Neuronal stem cell (in vitro differentiated cells): ENCODE data around the gene XAGE1B.
"Not testable (repeated sequence)": the region's sequence is repeated elsewhere in the genome, so short reads cannot be mapped to it uniquely, and the experiment has no call there.

ENCODE experiments used
- DNase-seq: peaks from one replicate; pipeline ENCODE4 v3.0.0-alpha.2; 2013; ENCODE audit warnings: low spot score
- H2AFZ ChIP-seq: one replicate; pipeline ENCODE4 v1.6.1; 2013; ENCODE audit warnings: mild to moderate bottlenecking, low read length, inconsistent platforms
- H2AK5ac ChIP-seq: 2 replicates; pipeline ENCODE4 v1.6.1; 2013; ENCODE audit warnings: low read depth, mild to moderate bottlenecking, inconsistent platforms, low read length, moderate library complexity, mixed read lengths
- H2BK120ac ChIP-seq: 2 replicates; pipeline ENCODE4 v1.6.1; 2013; ENCODE audit warnings: low read depth, mild to moderate bottlenecking, inconsistent platforms, low read length, moderate library complexity, mixed read lengths
- H2BK12ac ChIP-seq: one replicate; pipeline ENCODE4 v1.6.1; 2013; ENCODE audit warnings: low read length, inconsistent platforms
- H2BK15ac ChIP-seq: 2 replicates; pipeline ENCODE4 v1.6.1; 2013; ENCODE audit warnings: mild to moderate bottlenecking, low read length, inconsistent platforms, mixed read lengths
- H2BK5ac ChIP-seq: one replicate; pipeline ENCODE4 v1.6.1; 2013; ENCODE audit warnings: inconsistent platforms, mild to moderate bottlenecking, low read length, moderate library complexity
- H3K14ac ChIP-seq: one replicate; pipeline ENCODE4 v1.6.1; 2013; ENCODE audit warnings: low read length, inconsistent platforms
- H3K18ac ChIP-seq: 2 replicates; pipeline ENCODE4 v1.6.1; 2013; ENCODE audit warnings: low read length, inconsistent platforms
- H3K23ac ChIP-seq: 2 replicates; pipeline ENCODE4 v1.6.1; 2013; ENCODE audit warnings: low read depth, mild to moderate bottlenecking, mixed read lengths, low read length, inconsistent platforms; ENCODE audit not compliant: poor library complexity
- H3K27ac ChIP-seq: replicated peaks from 3 replicates; pipeline ENCODE4 v1.5.1; 2013; ENCODE audit warnings: low read length, inconsistent platforms
- H3K27me3 ChIP-seq, 3 experiments: 2 replicates each; pipeline ENCODE4 v1.6.1; 2013; ENCODE audit warnings: low read length in 3 of 3, mild to moderate bottlenecking in 2 of 3, inconsistent platforms in 1 of 3, low read depth in 1 of 3, mixed read lengths in 1 of 3, moderate library complexity in 1 of 3; ENCODE audit not compliant: control insufficient read depth in 3 of 3, insufficient read depth in 3 of 3
- H3K36me3 ChIP-seq, 2 donors: replicated peaks in 1 of 2; 2 replicates each; pipeline ENCODE4 v1.6.1; 2013; ENCODE audit warnings: low read length in 2 of 2; ENCODE audit not compliant: control insufficient read depth in 2 of 2, insufficient read depth in 2 of 2
- H3K4ac ChIP-seq: 2 replicates; pipeline ENCODE4 v1.6.1; 2013; ENCODE audit warnings: inconsistent platforms, mild to moderate bottlenecking, low read length, moderate library complexity
- H3K4me1 ChIP-seq, 2 donors: 1 replicate in 1 of 2; 2 replicates in 1 of 2; pipeline ENCODE4 v1.6.1; 2013; ENCODE audit warnings: low read length in 2 of 2, low read depth in 1 of 2; ENCODE audit not compliant: control insufficient read depth in 2 of 2, insufficient read depth in 1 of 2
- H3K4me2 ChIP-seq: one replicate; pipeline ENCODE4 v1.6.1; 2013; ENCODE audit warnings: mild to moderate bottlenecking, low read length, inconsistent platforms; ENCODE audit not compliant: insufficient read depth, poor library complexity, severe bottlenecking
- H3K4me3 ChIP-seq, 2 donors: 2 replicates each; pipeline ENCODE4 v1.5.1; 2013; ENCODE audit warnings: low read length in 2 of 2, mild to moderate bottlenecking in 2 of 2, inconsistent platforms in 1 of 2, moderate library complexity in 1 of 2
- H3K79me1 ChIP-seq: one replicate; pipeline ENCODE4 v1.6.1; 2013; ENCODE audit warnings: low read depth, mild to moderate bottlenecking, inconsistent platforms, low read length, moderate library complexity
- H3K9ac ChIP-seq: one replicate; pipeline ENCODE4 v1.6.1; 2013; ENCODE audit warnings: mild to moderate bottlenecking, low read depth, low read length, inconsistent platforms; ENCODE audit not compliant: poor library complexity
- H3K9me3 ChIP-seq, 2 donors: replicated peaks in 1 of 2; 2 replicates each; pipeline versions ENCODE3 to v1.6.1; 2013; ENCODE audit warnings: low read length in 2 of 2, mild to moderate bottlenecking in 2 of 2, inconsistent platforms in 1 of 2, low read depth in 1 of 2, mixed read lengths in 1 of 2, moderate library complexity in 1 of 2; ENCODE audit not compliant: control insufficient read depth in 2 of 2, insufficient read depth in 1 of 2
- H4K8ac ChIP-seq: one replicate; pipeline ENCODE4 v1.6.1; 2013; ENCODE audit warnings: low read depth, mild to moderate bottlenecking, inconsistent platforms, low read length, moderate library complexity
- H4K91ac ChIP-seq: one replicate; pipeline ENCODE4 v1.6.1; 2013; ENCODE audit warnings: low read length, low read depth, mild to moderate bottlenecking, inconsistent platforms; ENCODE audit not compliant: poor library complexity
- WGBS, 2 donors: extraction: QIAGEN DNeasy Blood & Tissue Kit; methylation state at CpG; one replicate each; pipeline ENCODE4 v1.1.7; 2013; ENCODE audit warnings: missing lambda C conversion rate in 2 of 2, mixed read lengths in 1 of 2; ENCODE audit not compliant: insufficient read length in 2 of 2, insufficient replicate concordance in 1 of 2; ENCODE audit errors: extremely low coverage in 2 of 2; 5-methylcytosine and 5-hydroxymethylcytosine counted together

Gene XAGE1B

GRCh38 chrX:52541051-52541450 lies 24.2 kb upstream of the XAGE1B start:
- H2BK12ac ChIP-seq, H3K4me2 ChIP-seq, H3K9ac ChIP-seq, H3K9me3 ChIP-seq, H2BK120ac ChIP-seq, H2BK15ac ChIP-seq, H3K79me1 ChIP-seq, H4K8ac ChIP-seq, H3K27me3 ChIP-seq, H3K27ac ChIP-seq, DNase-seq, H3K4me3 ChIP-seq, H3K14ac ChIP-seq, H2BK5ac ChIP-seq, H2AFZ ChIP-seq, H3K23ac ChIP-seq, H2AK5ac ChIP-seq, H3K4me1 ChIP-seq, H3K18ac ChIP-seq, H3K4ac ChIP-seq, H3K36me3 ChIP-seq, H4K91ac ChIP-seq: not testable (repeated sequence)
- no CpG with 5 or more reads among the region's 4 CpGs for WGBS, 2 donors

GRCh38 chrX:52516110-52516986 lies 515 bp downstream of the XAGE1B start:
- not testable (repeated sequence) for H3K23ac ChIP-seq, H3K9ac ChIP-seq, H3K9me3 ChIP-seq, H4K91ac ChIP-seq, H3K4ac ChIP-seq, H3K4me3 ChIP-seq, H3K4me2 ChIP-seq, H3K14ac ChIP-seq, H2BK120ac ChIP-seq, H4K8ac ChIP-seq, H3K27ac ChIP-seq, H3K4me1 ChIP-seq, H3K27me3 ChIP-seq, H3K79me1 ChIP-seq, H2BK12ac ChIP-seq, H3K18ac ChIP-seq, DNase-seq, H2BK5ac ChIP-seq, H2AFZ ChIP-seq, H2BK15ac ChIP-seq, H2AK5ac ChIP-seq, H3K36me3 ChIP-seq
- no CpG with 5 or more reads among the region's 27 CpGs for WGBS, 2 donors

GRCh38 chrX:52511126-52511525 lies 5.7 kb downstream of the XAGE1B start:
- not testable (repeated sequence) for H2AFZ ChIP-seq, H3K36me3 ChIP-seq, H3K4me3 ChIP-seq, H2BK15ac ChIP-seq, H3K9me3 ChIP-seq, DNase-seq, H2BK5ac ChIP-seq, H4K91ac ChIP-seq, H3K27me3 ChIP-seq, H4K8ac ChIP-seq, H2BK120ac ChIP-seq, H2AK5ac ChIP-seq, H3K18ac ChIP-seq, H3K4ac ChIP-seq, H3K14ac ChIP-seq, H3K4me1 ChIP-seq, H3K9ac ChIP-seq, H3K23ac ChIP-seq, H3K4me2 ChIP-seq, H2BK12ac ChIP-seq, H3K27ac ChIP-seq, H3K79me1 ChIP-seq
- WGBS, 2 donors = no CpG with 5 or more reads among the region's 6 CpGs

GRCh38 chrX:52509916-52510315 lies 6.9 kb downstream of the XAGE1B start:
- H3K4me2 ChIP-seq = no peak overlapping the region
- H2BK120ac ChIP-seq = no peak overlapping the region
- H2AFZ ChIP-seq = no peak overlapping the region
- DNase-seq = no peak
- no peak overlapping the region for H3K27ac ChIP-seq
- no peaks in the 10 kb centered on the region for H3K9me3 ChIP-seq
- H3K4me3 ChIP-seq = no peak overlapping the region
- no peak overlapping the region for H2BK5ac ChIP-seq
- no peak overlapping the region for H3K23ac ChIP-seq
- H3K9ac ChIP-seq = no peak overlapping the region
- no peak overlapping the region for H3K14ac ChIP-seq
- no peaks in the 10 kb centered on the region for H3K36me3 ChIP-seq
- H3K4me1 ChIP-seq = no peaks in the 10 kb centered on the region
- H4K8ac ChIP-seq = no peak overlapping the region
- peaks cover 0 to 5% (median 0%) of the 10 kb centered on the region in 3 experiments for H3K27me3 ChIP-seq
- no peak overlapping the region for H2BK15ac ChIP-seq
- no peak overlapping the region for H2AK5ac ChIP-seq
- H3K79me1 ChIP-seq = no peaks in the 10 kb centered on the region
- no peak overlapping the region for H3K18ac ChIP-seq
- H4K91ac ChIP-seq = no peak overlapping the region
- no peak overlapping the region for H3K4ac ChIP-seq
- no CpG with 5 or more reads among the region's 6 CpGs for WGBS, 2 donors
- no peak overlapping the region for H2BK12ac ChIP-seq
